Adrenal gland (tissue), 12 donors: Measurements from ENCODE around the gene ACTL7B. TPM values are rescaled to one million over a fixed set of nuclear protein-coding genes. Genes with fewer than 3 reads are reported as not detected.

Experiments
- DNase-seq, 7 donors: peaks; one replicate each; pipeline ENCODE4 v3.0.0-alpha.2; 2019 to 2020
- H3K27ac ChIP-seq, 5 donors: fragments of 200-600 bp; sonication (generic) in 4 of 5; 1 replicate in 3 of 5; 2 replicates in 2 of 5; pipeline versions ENCODE4 v1.5.1 to v1.8.0; 2016 to 2020; ENCODE audit warnings: mild to moderate bottlenecking in 1 of 5
- H3K27me3 ChIP-seq: fragments of 200-600 bp; 2 replicates; pipeline ENCODE4 v1.8.0; 2021
- H3K36me3 ChIP-seq, 2 donors: fragments of 200-600 bp; replicated peaks in 1 of 2; 1 replicate in 1 of 2; 2 replicates in 1 of 2; pipeline versions ENCODE4 v1.5.1 to v1.8.0; 2018 to 2022
- H3K4me1 ChIP-seq, 2 donors: fragments of 200-600 bp; replicated peaks in 1 of 2; 1 replicate in 1 of 2; 2 replicates in 1 of 2; pipeline versions ENCODE4 v1.5.1 to v1.8.0; 2018 to 2021
- H3K4me3 ChIP-seq, 4 donors: fragments of 200-600 bp; sonication (generic) in 3 of 4; one replicate each; pipeline ENCODE4 v1.5.1; 2016 to 2018
- H3K9me3 ChIP-seq, 3 donors: fragments of 200-600 bp; sonication (generic) in 1 of 3; replicated peaks in 1 of 3; 1 replicate in 2 of 3; 2 replicates in 1 of 3; pipeline versions ENCODE4 v1.5.1 to v1.8.0; 2016 to 2021
- POLR2A ChIP-seq, 2 donors: fragments of 450-650 bp; IDR thresholded peaks; one replicate each; pipeline ENCODE4 v1.6.1; 2017; ENCODE audit warnings: antibody characterized with exemption in 2 of 2, mild to moderate bottlenecking in 2 of 2, moderate library complexity in 1 of 2
- WGBS, 4 donors: extraction: QIAGEN DNeasy Blood & Tissue Kit in 2 of 4; methylation state at CpG; one replicate each; pipeline versions ENCODE4 v1.1.5 to v1.1.7; 2013 to 2017; 5-methylcytosine and 5-hydroxymethylcytosine counted together
- intact Hi-C, 2 donors: fragments of 100-400 bp; cut with DNase I; formaldehyde crosslinking; loops; one replicate each; pipeline versions ENCODE4 v1.14.1 to v1.15.0; 2022 to 2023
- polyA plus RNA-seq, 3 donors: library from polyadenylated mRNA; stranded (reverse); fragments of 200-250 nt in 2 of 3; fragments of 350-450 nt in 1 of 3; fragmentation: Illumina TruSeq in 1 of 3; extraction: RNeasy Lipid Tissue Mini Kit (QIAGEN cat#74804) in 1 of 3; gene quantifications; one replicate each; pipeline ENCODE4 v1.2.3, GENCODE V29; 2013 to 2014
- total RNA-seq, 9 donors: library from RNA; depleted of rRNA in 4 of 9; stranded (reverse); fragments of >200 nt in 4 of 9; fragments of 120-200 nt in 1 of 9; fragmentation: NEBNext Ultra II Directional in 1 of 9; extraction: Animal tissue kit (Norgen Biotek cat#: 25700) in 1 of 9; gene quantifications; one replicate each; pipeline versions ENCODE4 v1.1.0 to v1.2.4, GENCODE V29; 2013 to 2023
- TF ChIP-seq, protein P1 (sequence below), 6 experiments: fragments of 450-650 bp in 4 of 6; fragments of 200-600 bp in 2 of 6; sonication (generic) in 1 of 6; IDR thresholded peaks; 1 replicate in 5 of 6; 2 replicates in 1 of 6; pipeline versions ENCODE4 v1.5.1 to v1.8.0; 2016 to 2021; ENCODE audit warnings: antibody characterized with exemption in 6 of 6, mild to moderate bottlenecking in 2 of 6, moderate library complexity in 1 of 6
- donor health status: healthy with polysubstance abuse.
- donor health status: Bipolar disorder and iron deficiency.
- donor health status: DM: yes; HTN: yes; CAD: no.
- donor health status: DM: no; HTN: no; CAD: no.
- donor health status: DM: no; HTN: no; CAD: no.
- donor health status: DM: yes; HTN: yes; CAD: no.

The ACTL7B gene
- total and polyA plus RNA-seq, 12 donors = 0.12 to 0.95 (median 0.27) TPM; not detected in 4

DNA sequence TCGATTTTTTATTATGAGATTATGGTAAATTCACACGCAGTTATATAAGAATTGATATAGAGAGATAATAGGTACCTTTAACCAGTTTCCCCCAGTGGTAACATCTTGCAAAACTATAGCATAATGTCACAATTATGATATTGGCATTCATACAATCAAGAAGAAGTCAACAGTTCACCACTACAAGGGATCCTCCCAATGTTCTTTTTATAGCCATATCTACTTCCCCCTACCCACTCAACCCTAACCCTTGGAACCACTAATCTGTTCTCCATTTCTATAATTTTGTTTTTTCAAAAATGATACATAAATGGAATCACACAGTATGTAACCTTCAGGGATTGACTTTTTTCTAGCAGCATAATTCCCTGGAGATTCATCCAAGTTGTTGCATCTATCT is 9.8 kb downstream of the ACTL7B start:
- H3K9me3 ChIP-seq = no peaks in the 10 kb centered on the region
- no peaks in the 10 kb centered on the region for H3K4me1 ChIP-seq
- intact Hi-C loops = no loop called here
- 83 to 87% (median 85%) methylated on average over 2 of the region's 2 CpGs for WGBS, 4 donors
- no peak overlapping the region for H3K27ac ChIP-seq
- TF ChIP-seq, protein P1, sequence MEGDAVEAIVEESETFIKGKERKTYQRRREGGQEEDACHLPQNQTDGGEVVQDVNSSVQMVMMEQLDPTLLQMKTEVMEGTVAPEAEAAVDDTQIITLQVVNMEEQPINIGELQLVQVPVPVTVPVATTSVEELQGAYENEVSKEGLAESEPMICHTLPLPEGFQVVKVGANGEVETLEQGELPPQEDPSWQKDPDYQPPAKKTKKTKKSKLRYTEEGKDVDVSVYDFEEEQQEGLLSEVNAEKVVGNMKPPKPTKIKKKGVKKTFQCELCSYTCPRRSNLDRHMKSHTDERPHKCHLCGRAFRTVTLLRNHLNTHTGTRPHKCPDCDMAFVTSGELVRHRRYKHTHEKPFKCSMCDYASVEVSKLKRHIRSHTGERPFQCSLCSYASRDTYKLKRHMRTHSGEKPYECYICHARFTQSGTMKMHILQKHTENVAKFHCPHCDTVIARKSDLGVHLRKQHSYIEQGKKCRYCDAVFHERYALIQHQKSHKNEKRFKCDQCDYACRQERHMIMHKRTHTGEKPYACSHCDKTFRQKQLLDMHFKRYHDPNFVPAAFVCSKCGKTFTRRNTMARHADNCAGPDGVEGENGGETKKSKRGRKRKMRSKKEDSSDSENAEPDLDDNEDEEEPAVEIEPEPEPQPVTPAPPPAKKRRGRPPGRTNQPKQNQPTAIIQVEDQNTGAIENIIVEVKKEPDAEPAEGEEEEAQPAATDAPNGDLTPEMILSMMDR (IDR thresholded peaks at IDR 0.05) = no peak
- TF ChIP-seq POLR2A (IDR thresholded peaks at IDR 0.05) = no peak
- no peaks in the 10 kb centered on the region for H3K36me3 ChIP-seq
- no peak for DNase-seq
- H3K4me3 ChIP-seq = no peak overlapping the region
- H3K27me3 ChIP-seq = no peaks in the 10 kb centered on the region

DNA sequence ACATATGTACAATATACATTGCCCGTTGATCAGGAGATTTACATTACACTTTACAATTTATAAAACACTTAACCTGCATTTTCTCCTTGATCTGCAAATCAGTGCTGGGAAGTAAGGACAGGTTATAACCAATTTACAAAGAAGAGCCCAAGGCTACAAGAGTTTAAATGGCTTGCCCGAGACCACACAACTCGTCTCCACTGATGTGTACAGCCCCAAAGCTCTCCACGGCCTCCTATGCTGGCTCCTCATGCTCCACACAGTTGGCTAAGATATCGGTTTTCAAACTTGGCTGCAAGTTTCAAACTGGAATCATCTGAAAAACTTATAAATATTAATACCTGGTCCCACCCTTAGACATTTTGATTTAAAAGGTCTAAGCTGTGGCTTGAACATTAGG is 10.3 kb downstream of the ACTL7B start:
- Histone ChIP-seq H3K27me3 (no peaks in the 10 kb centered on the region), H3K4me1 (no peaks in the 10 kb centered on the region), H3K27ac (no peak overlapping the region), H3K9me3 (no peaks in the 10 kb centered on the region), H3K36me3 (no peaks in the 10 kb centered on the region), H3K4me3 (no peak overlapping the region)
- intact Hi-C loops = no loop called here
- 84 to 94% (median 91%) methylated on average over 5 of the region's 5 CpGs for WGBS, 4 donors
- no peak for DNase-seq
- TF ChIP-seq POLR2A (IDR thresholded peaks at IDR 0.05) = no peak
- TF ChIP-seq, protein P1 (IDR thresholded peaks at IDR 0.05) = no peak

DNA sequence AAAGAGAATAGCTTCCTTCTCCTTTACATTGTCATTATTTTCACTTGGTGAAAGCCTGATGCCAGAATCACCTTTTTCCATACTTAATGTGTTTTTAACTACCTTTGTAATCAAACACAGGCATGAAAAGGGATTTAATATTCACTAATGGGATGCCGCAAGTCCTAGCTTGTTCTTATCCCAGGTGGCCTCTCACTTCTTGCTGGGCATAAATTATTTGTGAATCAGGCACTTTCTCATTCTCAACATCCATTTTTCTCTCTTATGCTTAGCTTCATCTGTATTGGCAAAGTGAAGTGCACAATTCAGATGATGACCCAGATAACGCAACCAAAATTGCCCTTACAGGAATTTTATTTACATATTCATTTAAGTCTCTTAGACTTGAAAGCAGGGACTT is 10.9 kb downstream of the ACTL7B start:
- TF ChIP-seq, protein P1 (IDR thresholded peaks at IDR 0.05) = no peak
- no peak for TF ChIP-seq POLR2A (IDR thresholded peaks at IDR 0.05)

DNA sequence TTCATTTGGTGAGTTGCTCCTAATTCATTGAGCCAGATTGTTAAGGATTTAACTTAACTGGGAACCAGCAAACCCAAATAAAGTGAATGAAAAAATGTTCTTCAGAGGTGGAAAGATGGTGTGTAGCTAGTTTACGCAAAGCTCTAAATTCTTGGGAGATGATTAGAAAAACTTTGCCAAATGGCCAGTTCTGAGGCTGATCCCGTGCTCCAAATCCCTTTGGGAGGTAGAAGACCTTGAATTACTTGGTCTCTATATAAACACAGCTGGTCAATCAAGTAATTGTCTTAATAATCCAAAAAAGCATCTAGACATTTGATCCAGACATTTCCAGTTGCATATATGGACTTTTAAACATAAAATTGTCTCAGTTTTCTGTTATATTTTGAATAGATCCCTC is 11.4 kb downstream of the ACTL7B start:
- Histone ChIP-seq H3K36me3 (no peaks in the 10 kb centered on the region), H3K4me3 (no peak overlapping the region), H3K4me1 (no peaks in the 10 kb centered on the region), H3K27me3 (no peaks in the 10 kb centered on the region), H3K9me3 (no peaks in the 10 kb centered on the region), H3K27ac (no peak overlapping the region)
- TF ChIP-seq POLR2A (IDR thresholded peaks at IDR 0.05) = no peak
- TF ChIP-seq, protein P1 (IDR thresholded peaks at IDR 0.05) = no peak
- intact Hi-C loops = no loop called here
- no peak for DNase-seq
- 46 to 72% (median 57%) methylated on average over 2 of the region's 2 CpGs for WGBS, 4 donors

More for the DNA sequence above, 10.9 kb downstream of the ACTL7B start:
- 87 to 90% (median 90%) methylated on average over 2 of the region's 2 CpGs for WGBS, 4 donors
- no peaks in the 10 kb centered on the region for H3K9me3 ChIP-seq
- H3K27me3 ChIP-seq = no peaks in the 10 kb centered on the region
- DNase-seq = no peak
- no peak overlapping the region for H3K27ac ChIP-seq
- intact Hi-C loops = no loop called here
- no peaks in the 10 kb centered on the region for H3K4me1 ChIP-seq
- H3K36me3 ChIP-seq = no peaks in the 10 kb centered on the region
- H3K4me3 ChIP-seq = no peak overlapping the region
